Measurements from ENCODE around the gene REEP2.
A peak's percentile ranks its signal among the peaks of the same experiment; 100 is the strongest.

REEP2 gene

DNA sequence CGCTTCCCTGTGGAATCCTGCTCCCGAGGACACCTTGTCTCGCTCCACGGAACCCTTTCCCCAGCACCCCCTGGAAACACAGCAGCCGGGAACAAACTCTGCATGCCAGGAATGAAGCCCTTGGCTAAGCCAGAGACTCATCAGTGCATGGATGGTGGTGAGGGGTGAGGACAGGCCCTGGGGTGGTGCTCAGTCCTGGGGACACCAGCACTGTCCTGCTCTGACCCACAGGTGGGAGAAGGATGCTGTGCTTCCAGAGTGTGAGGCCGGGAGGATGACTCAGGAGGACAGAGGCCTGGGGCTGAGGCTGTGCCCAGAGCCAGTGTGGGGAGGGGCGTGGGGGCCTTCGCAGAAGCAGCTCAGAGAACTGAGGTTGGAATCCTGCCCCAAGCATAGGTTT, 15.3 kb downstream of the REEP2 start:
- in situ Hi-C loops (cut with HindIII; ENCODE audit: low pct_unique_long_range_greater_than_20kb, low sequenced_read_pairs), result no loop called here
- no peak for DNase-seq (ENCODE audit: low read depth in 1 of 2, low spot score in 1 of 2)
- TF ChIP-seq JUND (IDR thresholded peaks at IDR 0.05; ENCODE audit: low read depth), result no peak

- in situ Hi-C loops (cut with HindIII; ENCODE audit: low pct_unique_long_range_greater_than_20kb, low sequenced_read_pairs), result no loop called here
Observed at GRCh38 chr5:138455232-138455930, 16.5 kb downstream of the REEP2 start.

DNA sequence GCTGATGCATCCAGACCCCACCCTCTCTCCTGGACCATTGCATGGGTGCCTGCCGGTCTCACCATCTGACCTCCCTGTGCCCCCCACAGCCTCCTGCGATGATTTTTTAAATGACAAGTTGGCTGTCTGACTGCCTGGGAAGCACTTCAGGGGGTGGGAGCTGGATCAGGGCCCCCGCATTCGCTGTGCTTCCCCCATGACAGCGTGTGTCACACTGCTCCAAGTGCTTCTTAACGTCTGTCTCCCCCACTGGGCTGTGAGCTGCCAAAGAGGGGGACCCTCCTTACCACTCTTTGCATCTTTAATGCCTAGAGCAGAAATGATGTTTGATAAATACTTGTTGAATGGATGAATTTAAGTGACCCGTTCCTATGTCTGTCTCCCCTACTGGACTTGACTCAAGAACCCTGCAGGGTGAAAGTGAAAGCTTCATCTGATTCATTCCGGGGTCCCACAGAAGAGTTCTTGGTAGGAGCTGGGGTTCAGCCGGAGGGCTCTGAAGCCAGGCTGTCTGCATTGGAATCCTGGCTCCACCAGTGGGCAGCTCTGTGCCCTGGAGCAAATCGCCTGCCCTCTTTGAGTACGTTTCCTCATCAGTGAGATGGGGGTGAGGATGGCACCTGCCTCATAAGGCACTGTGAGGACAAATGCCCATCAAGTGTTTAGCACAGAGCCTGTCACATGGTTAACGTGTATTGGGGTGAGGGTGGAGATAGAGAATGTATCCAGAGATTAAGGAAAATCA, 18.8 kb downstream of the REEP2 start:
- TF ChIP-seq JUND (IDR thresholded peaks at IDR 0.05; ENCODE audit: low read depth), result no peak
- in situ Hi-C loops (cut with HindIII; ENCODE audit: low pct_unique_long_range_greater_than_20kb, low sequenced_read_pairs), result no loop called here
- no peak for DNase-seq (ENCODE audit: low read depth in 1 of 2, low spot score in 1 of 2)

More at GRCh38 chr5:138455232-138455930, 16.5 kb downstream of the REEP2 start:
- TF ChIP-seq JUND (IDR thresholded peaks at IDR 0.05; ENCODE audit: low read depth), result no peak
- DNase-seq (ENCODE audit: low read depth in 1 of 2, low spot score in 1 of 2), result no peak

DNA sequence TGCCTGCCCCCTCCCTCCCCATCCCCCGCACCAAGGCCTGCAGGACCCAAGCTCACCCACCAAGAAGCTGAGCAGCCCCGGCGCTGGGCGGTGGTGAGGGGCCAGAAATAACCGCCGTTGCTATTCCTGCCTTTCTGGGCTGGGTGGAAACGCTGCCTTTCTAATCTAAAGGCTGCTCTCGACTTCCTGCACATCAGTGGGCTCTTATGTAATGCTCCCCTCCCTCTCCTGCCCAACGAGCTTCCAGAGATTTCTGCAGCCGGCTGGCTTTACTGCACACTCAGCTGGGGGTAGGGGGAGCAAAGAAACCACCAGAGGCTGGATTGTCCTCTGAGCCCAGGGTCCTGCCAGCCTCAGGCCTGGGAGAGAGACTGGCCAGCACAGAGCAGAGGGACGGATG, 19.5 kb downstream of the REEP2 start:
- DNase-seq (ENCODE audit: low read depth in 1 of 2, low spot score in 1 of 2), result no peak
- no peak for TF ChIP-seq JUND (IDR thresholded peaks at IDR 0.05; ENCODE audit: low read depth)
- in situ Hi-C loops (cut with HindIII; ENCODE audit: low pct_unique_long_range_greater_than_20kb, low sequenced_read_pairs), result no loop called here

- in situ Hi-C loops (cut with HindIII; ENCODE audit: low pct_unique_long_range_greater_than_20kb, low sequenced_read_pairs), result no loop called here
- no peak for DNase-seq (ENCODE audit: low read depth in 1 of 2, low spot score in 1 of 2)
- TF ChIP-seq JUND (IDR thresholded peaks at IDR 0.05; ENCODE audit: low read depth), result no peak
Observed at GRCh38 chr5:138458856-138459255, 20.0 kb downstream of the REEP2 start.

GRCh38 chr5:138459311-138459933, 20.6 kb downstream of the REEP2 start:
- no peak for TF ChIP-seq JUND (IDR thresholded peaks at IDR 0.05; ENCODE audit: low read depth)
- in situ Hi-C loops (cut with HindIII; ENCODE audit: low pct_unique_long_range_greater_than_20kb, low sequenced_read_pairs), result no loop called here
- no peak for DNase-seq (ENCODE audit: low read depth in 1 of 2, low spot score in 1 of 2)

DNA sequence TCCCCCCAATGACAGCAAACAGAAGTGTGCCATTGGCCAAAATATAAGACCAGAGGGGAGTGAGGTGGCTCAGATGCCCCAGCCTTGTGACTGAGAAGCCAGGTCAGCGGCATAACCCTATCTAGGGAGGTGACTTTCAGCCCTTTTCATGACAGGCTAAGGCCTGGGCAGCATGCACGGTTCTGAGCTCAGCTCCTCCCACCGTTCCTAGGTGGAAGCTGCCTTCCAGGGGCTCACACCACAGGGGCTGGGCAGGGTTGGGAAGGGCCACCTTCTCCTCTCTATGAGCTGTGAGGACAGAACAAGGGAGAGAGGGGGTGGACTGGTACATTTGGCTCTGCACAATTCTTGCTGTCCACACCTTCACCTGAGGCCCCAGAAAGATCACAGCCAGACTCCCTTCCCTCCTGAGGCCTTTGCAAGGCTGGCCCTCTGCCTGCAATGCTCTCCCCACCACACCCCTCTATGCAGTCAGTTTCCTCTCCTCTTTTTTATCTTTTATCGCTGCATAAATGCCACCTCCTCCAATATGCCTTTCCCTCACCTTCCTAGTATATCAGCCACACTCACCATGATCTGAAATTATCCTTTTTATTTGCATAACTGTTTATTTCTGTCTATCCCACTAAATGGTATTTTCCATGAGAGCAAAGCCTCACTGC, 21.3 kb downstream of the REEP2 start:
- in situ Hi-C loops (cut with HindIII; ENCODE audit: low pct_unique_long_range_greater_than_20kb, low sequenced_read_pairs), result no loop called here
- DNase-seq (ENCODE audit: low read depth in 1 of 2, low spot score in 1 of 2), result no peak
- no peak for TF ChIP-seq JUND (IDR thresholded peaks at IDR 0.05; ENCODE audit: low read depth)

- in situ Hi-C loops (cut with HindIII; ENCODE audit: low pct_unique_long_range_greater_than_20kb, low sequenced_read_pairs), result no loop called here
- TF ChIP-seq JUND (IDR thresholded peaks at IDR 0.05; ENCODE audit: low read depth), result no peak
- peak in 1 of 2 experiments; percentile 46 for DNase-seq (ENCODE audit: low read depth in 1 of 2, low spot score in 1 of 2)
Observed at GRCh38 chr5:138461343-138462125, 22.7 kb downstream of the REEP2 start.

- DNase-seq (ENCODE audit: low read depth in 1 of 2, low spot score in 1 of 2), result peak in 1 of 2 experiments; percentile 52
- no peak for TF ChIP-seq JUND (IDR thresholded peaks at IDR 0.05; ENCODE audit: low read depth)
- in situ Hi-C loops (cut with HindIII; ENCODE audit: low pct_unique_long_range_greater_than_20kb, low sequenced_read_pairs), result no loop called here
Observed at GRCh38 chr5:138463419-138464007, 24.7 kb downstream of the REEP2 start.

- no peak for TF ChIP-seq JUND (IDR thresholded peaks at IDR 0.05; ENCODE audit: low read depth)
- in situ Hi-C loops (cut with HindIII; ENCODE audit: low pct_unique_long_range_greater_than_20kb, low sequenced_read_pairs), result no loop called here
- DNase-seq (ENCODE audit: low read depth in 1 of 2, low spot score in 1 of 2), result peak; percentile 92 to 97
Observed at GRCh38 chr5:138464008-138464387, 25.1 kb downstream of the REEP2 start.

- no peak for TF ChIP-seq JUND (IDR thresholded peaks at IDR 0.05; ENCODE audit: low read depth)
- peak; percentile 92 to 99 for DNase-seq (ENCODE audit: low read depth in 1 of 2, low spot score in 1 of 2)
- in situ Hi-C loops (cut with HindIII; ENCODE audit: low pct_unique_long_range_greater_than_20kb, low sequenced_read_pairs), result no loop called here
Observed at GRCh38 chr5:138464388-138465260, 25.8 kb downstream of the REEP2 start.

Measured in T47D (cell line).